K562 (cell line): ENCODE results near the gene RSAD1. TPM values are rescaled to one million over a fixed set of nuclear protein-coding genes. Genes with fewer than 3 reads are reported as not detected.
A peak's percentile ranks its signal among the peaks of the same experiment; 100 is the strongest.

Experiments
- ATF7 ChIP-seq: fragments of 450-650 bp; IDR thresholded peaks from 2 replicates; pipeline ENCODE4 v1.7.1; 2014; ENCODE audit warnings: mild to moderate bottlenecking, moderate library complexity
- CREM ChIP-seq: IDR thresholded peaks from 2 replicates; pipeline ENCODE4 v1.6.1; 2014; ENCODE audit warnings: antibody characterized with exemption, low read depth
- IFI16 ChIP-seq: fragments of 250-450 bp; sonication (Bioruptor Pico); IDR thresholded peaks from 2 replicates; pipeline ENCODE4 v2.1.2; 2022; ENCODE audit warnings: mild to moderate bottlenecking, inconsistent platforms
- MTA3 ChIP-seq: fragments of 450-650 bp; formaldehyde crosslinking; IDR thresholded peaks from 2 replicates; pipeline ENCODE4 v1.6.1; 2017; ENCODE audit warnings: mild to moderate bottlenecking, borderline replicate concordance
- MXI1 ChIP-seq: IDR thresholded peaks from 2 replicates; pipeline ENCODE4 v1.6.1; 2011; ENCODE audit warnings: low read depth, mild to moderate bottlenecking, improper control_type of control experiment, low read length
- PRPF4 ChIP-seq: fragments of 200-400 bp; formaldehyde crosslinking; IDR thresholded peaks from one replicate; pipeline ENCODE4 v1.6.1; 2017; ENCODE audit warnings: low read length, low read depth, mild to moderate bottlenecking; ENCODE audit not compliant: insufficient read depth, poor library complexity, severe bottlenecking
- REST ChIP-seq, 2 experiments: fragments of 450-650 bp; formaldehyde crosslinking in 1 of 2; IDR thresholded peaks; 2 replicates each; pipeline versions ENCODE4 v1.4.0 to v1.6.1; 2014 to 2020; ENCODE audit warnings: mild to moderate bottlenecking in 2 of 2, borderline replicate concordance in 1 of 2, low read depth in 1 of 2
- SMAD4 ChIP-seq: fragments of 250-450 bp; sonication (Bioruptor Pico); conservative IDR thresholded peaks from 2 replicates; pipeline ENCODE4 v1.8.0; 2021; ENCODE audit warnings: inconsistent platforms, mild to moderate bottlenecking, moderate library complexity
- TEAD1 ChIP-seq, 2 experiments: fragments of 450-650 bp in 1 of 2; sonication (generic) in 1 of 2; formaldehyde crosslinking; IDR thresholded peaks; 2 replicates each; pipeline versions ENCODE4 v1.4.0 to v1.8.0; 2020 to 2022; ENCODE audit warnings: mild to moderate bottlenecking in 2 of 2, missing genetic modification reagents in 1 of 2
- ZBTB34 ChIP-seq: fragments of 250-450 bp; sonication (Bioruptor Pico); IDR thresholded peaks from 2 replicates; pipeline ENCODE4 v1.8.0; 2021; ENCODE audit warnings: mild to moderate bottlenecking, moderate library complexity
- ZBTB9 ChIP-seq: fragments of 450-650 bp; formaldehyde crosslinking; IDR thresholded peaks from 2 replicates; pipeline ENCODE4 v1.4.0; 2020; ENCODE audit warnings: mild to moderate bottlenecking, moderate library complexity
- ZNF431 ChIP-seq: sonication (generic); formaldehyde crosslinking; IDR thresholded peaks from 2 replicates; pipeline ENCODE4 v1.8.0; 2022; ENCODE audit warnings: mild to moderate bottlenecking, missing genetic modification reagents
- ZNF586 ChIP-seq: fragments of 450-650 bp; formaldehyde crosslinking; conservative IDR thresholded peaks from 2 replicates; pipeline ENCODE4 v1.4.0; 2020; ENCODE audit warnings: mild to moderate bottlenecking, moderate library complexity
- polyA plus RNA-seq, 8 experiments: library from polyadenylated mRNA; depleted of rRNA in 4 of 8; stranded (reverse) in 5 of 8; unstranded in 3 of 8; fragments of >200 nt; fragmentation: Nextera tagmentation in 2 of 8; fragmentation: Illumina TruSeq in 1 of 8; extraction: Ambion mirVana in 2 of 8; extraction: Trizol in 1 of 8; gene quantifications; 2 replicates each; pipeline versions ENCODE4 v1.2.1 to v1.2.3, GENCODE V29; 2011 to 2014; ENCODE audit warnings: inconsistent platforms in 1 of 8, missing spikeins in 1 of 8
- total RNA-seq, 7 experiments: library from RNA; depleted of rRNA in 6 of 7; stranded (reverse); fragments of >200 nt in 6 of 7; fragmentation: Illumina TruSeq in 2 of 7; extraction: Trizol in 2 of 7; gene quantifications; 2 replicates each; pipeline versions ENCODE4 v1.2.1 to v1.2.3, GENCODE V29; 2011 to 2021; ENCODE audit warnings: low replicate concordance in 1 of 7

RSAD1 gene
- total and polyA plus RNA-seq, 9 of the 15 experiments (the other 6 are each of a cell fraction or from before 2014, with no cell fraction given) = 4.5 to 42.5 (median 26.8) TPM

GRCh38 chr17:50478391-50479381 is at the start of gene RSAD1 (continued):
- TF ChIP-seq REST (IDR thresholded peaks at IDR 0.05; ENCODE audit: borderline replicate concordance) = peak; percentile 84
- no peak; the same call in none of the 2 replicates for TF ChIP-seq REST (CRISPR knock-in tag; IDR thresholded peaks at IDR 0.05; ENCODE audit: low read depth)
- TF ChIP-seq PRPF4 = peak; percentile 91
- TF ChIP-seq ZNF431 (CRISPR knock-in tag) = peak; percentile 82
- TF ChIP-seq MXI1 = peak; percentile 89
- TF ChIP-seq ZBTB9 (CRISPR knock-in tag) = peak; percentile 72
- TF ChIP-seq SMAD4 (CRISPR knock-in tag) = peak; percentile 91; the same call in 1 of the 2 replicates
- TF ChIP-seq TEAD1 (CRISPR knock-in tag; IDR thresholded peaks at IDR 0.05) = peak; percentile 9 to 73; a peak in 3 of 4 replicates
- TF ChIP-seq IFI16 (CRISPR knock-in tag) = no peak
- TF ChIP-seq ZBTB34 (CRISPR knock-in tag) = no peak
- peak; percentile 90; the same call in 1 of the 2 replicates for TF ChIP-seq MTA3
- 0 out of 2 replicates have a peak, but pooled peaks have one; percentile 12 for TF ChIP-seq ZNF586 (CRISPR knock-in tag)
- TF ChIP-seq CREM = peak; percentile 90
- peak; percentile 89 for TF ChIP-seq ATF7
